ENCODE measurements around the gene PHAF1. TPM values are rescaled to one million over a fixed set of nuclear protein-coding genes. Genes with fewer than 3 reads are reported as not detected.

PHAF1 gene
- total and polyA plus RNA-seq, 2 of the 13 experiments (the other 11 are each of a cell fraction or from before 2014, with no cell fraction given): 48.3 to 174 TPM

DNA sequence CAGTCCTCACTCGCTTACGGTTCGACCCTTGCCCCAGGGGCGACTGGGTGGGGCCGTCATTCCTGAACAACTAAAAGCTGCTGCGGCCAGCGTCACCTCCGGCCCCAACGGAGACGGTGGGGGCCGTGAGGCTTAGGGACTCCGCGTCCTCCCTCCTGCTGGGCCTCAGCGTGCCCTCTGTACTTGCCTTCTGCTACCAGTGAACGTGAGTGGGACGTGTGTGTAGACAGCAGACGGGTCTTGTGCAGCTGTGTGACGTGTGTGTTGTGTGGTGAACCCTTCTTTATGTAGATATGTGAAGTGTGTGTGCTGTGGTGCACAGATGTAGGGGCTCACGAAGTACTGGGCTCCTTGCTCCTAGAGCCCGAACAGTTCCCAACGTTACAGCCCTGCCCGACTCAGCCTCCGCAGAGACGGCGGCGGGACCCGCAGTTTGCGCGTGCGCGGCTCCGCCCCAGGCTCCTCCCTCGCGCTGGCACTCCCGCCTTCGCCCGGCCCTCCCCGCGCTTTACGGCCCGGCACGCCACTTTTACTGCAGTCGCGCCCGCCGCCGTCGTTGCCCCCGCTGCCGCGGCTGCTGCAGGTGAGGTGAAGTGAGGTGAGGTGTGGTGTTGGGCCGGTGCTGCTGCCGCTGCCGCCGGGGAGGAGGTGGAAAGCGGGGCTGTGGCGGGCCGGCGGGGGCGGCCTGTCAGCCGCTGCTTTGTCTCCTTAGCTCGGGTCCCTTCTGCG, at the start of gene PHAF1 (continued):
- TF ChIP-seq, protein P1, sequence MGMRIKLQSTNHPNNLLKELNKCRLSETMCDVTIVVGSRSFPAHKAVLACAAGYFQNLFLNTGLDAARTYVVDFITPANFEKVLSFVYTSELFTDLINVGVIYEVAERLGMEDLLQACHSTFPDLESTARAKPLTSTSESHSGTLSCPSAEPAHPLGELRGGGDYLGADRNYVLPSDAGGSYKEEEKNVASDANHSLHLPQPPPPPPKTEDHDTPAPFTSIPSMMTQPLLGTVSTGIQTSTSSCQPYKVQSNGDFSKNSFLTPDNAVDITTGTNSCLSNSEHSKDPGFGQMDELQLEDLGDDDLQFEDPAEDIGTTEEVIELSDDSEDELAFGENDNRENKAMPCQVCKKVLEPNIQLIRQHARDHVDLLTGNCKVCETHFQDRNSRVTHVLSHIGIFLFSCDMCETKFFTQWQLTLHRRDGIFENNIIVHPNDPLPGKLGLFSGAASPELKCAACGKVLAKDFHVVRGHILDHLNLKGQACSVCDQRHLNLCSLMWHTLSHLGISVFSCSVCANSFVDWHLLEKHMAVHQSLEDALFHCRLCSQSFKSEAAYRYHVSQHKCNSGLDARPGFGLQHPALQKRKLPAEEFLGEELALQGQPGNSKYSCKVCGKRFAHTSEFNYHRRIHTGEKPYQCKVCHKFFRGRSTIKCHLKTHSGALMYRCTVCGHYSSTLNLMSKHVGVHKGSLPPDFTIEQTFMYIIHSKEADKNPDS (CRISPR knock-in tag; IDR thresholded peaks at IDR 0.05): peak; percentile 93
- TF ChIP-seq ZNF468 (CRISPR knock-in tag; IDR thresholded peaks at IDR 0.05): peak; percentile 84; the same call in 1 of the 2 replicates
- no peak for TF ChIP-seq SUZ12 (IDR thresholded peaks at IDR 0.05; ENCODE audit: low read depth, low read length)
- TF ChIP-seq ZNF451 (CRISPR knock-in tag; IDR thresholded peaks at IDR 0.05): peak; percentile 23; the same call in 1 of the 2 replicates
- TF ChIP-seq, protein P2, sequence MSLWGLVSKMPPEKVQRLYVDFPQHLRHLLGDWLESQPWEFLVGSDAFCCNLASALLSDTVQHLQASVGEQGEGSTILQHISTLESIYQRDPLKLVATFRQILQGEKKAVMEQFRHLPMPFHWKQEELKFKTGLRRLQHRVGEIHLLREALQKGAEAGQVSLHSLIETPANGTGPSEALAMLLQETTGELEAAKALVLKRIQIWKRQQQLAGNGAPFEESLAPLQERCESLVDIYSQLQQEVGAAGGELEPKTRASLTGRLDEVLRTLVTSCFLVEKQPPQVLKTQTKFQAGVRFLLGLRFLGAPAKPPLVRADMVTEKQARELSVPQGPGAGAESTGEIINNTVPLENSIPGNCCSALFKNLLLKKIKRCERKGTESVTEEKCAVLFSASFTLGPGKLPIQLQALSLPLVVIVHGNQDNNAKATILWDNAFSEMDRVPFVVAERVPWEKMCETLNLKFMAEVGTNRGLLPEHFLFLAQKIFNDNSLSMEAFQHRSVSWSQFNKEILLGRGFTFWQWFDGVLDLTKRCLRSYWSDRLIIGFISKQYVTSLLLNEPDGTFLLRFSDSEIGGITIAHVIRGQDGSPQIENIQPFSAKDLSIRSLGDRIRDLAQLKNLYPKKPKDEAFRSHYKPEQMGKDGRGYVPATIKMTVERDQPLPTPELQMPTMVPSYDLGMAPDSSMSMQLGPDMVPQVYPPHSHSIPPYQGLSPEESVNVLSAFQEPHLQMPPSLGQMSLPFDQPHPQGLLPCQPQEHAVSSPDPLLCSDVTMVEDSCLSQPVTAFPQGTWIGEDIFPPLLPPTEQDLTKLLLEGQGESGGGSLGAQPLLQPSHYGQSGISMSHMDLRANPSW (CRISPR knock-in tag; IDR thresholded peaks at IDR 0.05; ENCODE audit: borderline replicate concordance): peak; percentile 81; the same call in 1 of the 2 replicates
- TF ChIP-seq ZSCAN25 (CRISPR knock-in tag; IDR thresholded peaks at IDR 0.05): peak; percentile 90
- peak; percentile 54; the same call in 1 of the 2 replicates for TF ChIP-seq MED13 (CRISPR knock-in tag; IDR thresholded peaks at IDR 0.05)
- TF ChIP-seq ZNF782 (CRISPR knock-in tag; IDR thresholded peaks at IDR 0.05; ENCODE audit: borderline replicate concordance): no peak
- no peak for TF ChIP-seq TBP (CRISPR knock-in tag; IDR thresholded peaks at IDR 0.05)
- TF ChIP-seq U2AF2 (IDR thresholded peaks at IDR 0.05; ENCODE audit: low read depth, low read length): 0 out of 2 replicates have a peak, but pooled peaks have one; percentile 68
- peak; percentile 42; the same call in 1 of the 2 replicates for TF ChIP-seq MIXL1 (CRISPR knock-in tag; IDR thresholded peaks at IDR 0.05)
- peak; percentile 88 for TF ChIP-seq ARHGAP35 (CRISPR knock-in tag; IDR thresholded peaks at IDR 0.05; ENCODE audit: borderline replicate concordance)
- TF ChIP-seq, protein P3, sequence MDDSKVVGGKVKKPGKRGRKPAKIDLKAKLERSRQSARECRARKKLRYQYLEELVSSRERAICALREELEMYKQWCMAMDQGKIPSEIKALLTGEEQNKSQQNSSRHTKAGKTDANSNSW (CRISPR knock-in tag; IDR thresholded peaks at IDR 0.05; ENCODE audit: borderline replicate concordance): peak; percentile 89; the same call in 1 of the 2 replicates
- TF ChIP-seq ZNF263 (CRISPR knock-in tag; IDR thresholded peaks at IDR 0.05): peak; percentile 81
- peak; percentile 97 for TF ChIP-seq ZNF589 (CRISPR knock-in tag; conservative IDR thresholded peaks at IDR 0.05)
- TF ChIP-seq RCOR2 (CRISPR knock-in tag; IDR thresholded peaks at IDR 0.05): 0 out of 2 replicates have a peak, but pooled peaks have one; percentile 16
- peak; percentile 84; the same call in 1 of the 2 replicates for TF ChIP-seq ZNF292 (CRISPR knock-in tag; IDR thresholded peaks at IDR 0.05; ENCODE audit: borderline replicate concordance, low read depth)
- TF ChIP-seq TAF1 (CRISPR knock-in tag; IDR thresholded peaks at IDR 0.05): peak; percentile 97
- TF ChIP-seq, protein P4, sequence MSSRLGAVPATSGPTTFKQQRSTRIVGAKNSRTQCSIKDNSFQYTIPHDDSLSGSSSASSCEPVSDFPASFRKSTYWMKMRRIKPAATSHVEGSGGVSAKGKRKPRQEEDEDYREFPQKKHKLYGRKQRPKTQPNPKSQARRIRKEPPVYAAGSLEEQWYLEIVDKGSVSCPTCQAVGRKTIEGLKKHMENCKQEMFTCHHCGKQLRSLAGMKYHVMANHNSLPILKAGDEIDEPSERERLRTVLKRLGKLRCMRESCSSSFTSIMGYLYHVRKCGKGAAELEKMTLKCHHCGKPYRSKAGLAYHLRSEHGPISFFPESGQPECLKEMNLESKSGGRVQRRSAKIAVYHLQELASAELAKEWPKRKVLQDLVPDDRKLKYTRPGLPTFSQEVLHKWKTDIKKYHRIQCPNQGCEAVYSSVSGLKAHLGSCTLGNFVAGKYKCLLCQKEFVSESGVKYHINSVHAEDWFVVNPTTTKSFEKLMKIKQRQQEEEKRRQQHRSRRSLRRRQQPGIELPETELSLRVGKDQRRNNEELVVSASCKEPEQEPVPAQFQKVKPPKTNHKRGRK (CRISPR knock-in tag; IDR thresholded peaks at IDR 0.05): no peak; the same call in 1 of the 2 replicates
- TF ChIP-seq, protein P5, sequence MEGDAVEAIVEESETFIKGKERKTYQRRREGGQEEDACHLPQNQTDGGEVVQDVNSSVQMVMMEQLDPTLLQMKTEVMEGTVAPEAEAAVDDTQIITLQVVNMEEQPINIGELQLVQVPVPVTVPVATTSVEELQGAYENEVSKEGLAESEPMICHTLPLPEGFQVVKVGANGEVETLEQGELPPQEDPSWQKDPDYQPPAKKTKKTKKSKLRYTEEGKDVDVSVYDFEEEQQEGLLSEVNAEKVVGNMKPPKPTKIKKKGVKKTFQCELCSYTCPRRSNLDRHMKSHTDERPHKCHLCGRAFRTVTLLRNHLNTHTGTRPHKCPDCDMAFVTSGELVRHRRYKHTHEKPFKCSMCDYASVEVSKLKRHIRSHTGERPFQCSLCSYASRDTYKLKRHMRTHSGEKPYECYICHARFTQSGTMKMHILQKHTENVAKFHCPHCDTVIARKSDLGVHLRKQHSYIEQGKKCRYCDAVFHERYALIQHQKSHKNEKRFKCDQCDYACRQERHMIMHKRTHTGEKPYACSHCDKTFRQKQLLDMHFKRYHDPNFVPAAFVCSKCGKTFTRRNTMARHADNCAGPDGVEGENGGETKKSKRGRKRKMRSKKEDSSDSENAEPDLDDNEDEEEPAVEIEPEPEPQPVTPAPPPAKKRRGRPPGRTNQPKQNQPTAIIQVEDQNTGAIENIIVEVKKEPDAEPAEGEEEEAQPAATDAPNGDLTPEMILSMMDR (CRISPR knock-in tag; IDR thresholded peaks at IDR 0.05): peak; percentile 31; the same call in 1 of the 2 replicates
- TF ChIP-seq ZNF264 (CRISPR knock-in tag; IDR thresholded peaks at IDR 0.05): peak; percentile 78

All from HepG2 (cell line).